ENCODE results near the gene SLC25A5. TPM values are rescaled to one million over a fixed set of nuclear protein-coding genes. Genes with fewer than 3 reads are reported as not detected.
"Not testable (repeated sequence)": the region's sequence is repeated elsewhere in the genome, so short reads cannot be mapped to it uniquely, and the experiment has no call there.

The SLC25A5 gene
- total RNA-seq, 1 donor from 2014 or later: 118 TPM

DNA sequence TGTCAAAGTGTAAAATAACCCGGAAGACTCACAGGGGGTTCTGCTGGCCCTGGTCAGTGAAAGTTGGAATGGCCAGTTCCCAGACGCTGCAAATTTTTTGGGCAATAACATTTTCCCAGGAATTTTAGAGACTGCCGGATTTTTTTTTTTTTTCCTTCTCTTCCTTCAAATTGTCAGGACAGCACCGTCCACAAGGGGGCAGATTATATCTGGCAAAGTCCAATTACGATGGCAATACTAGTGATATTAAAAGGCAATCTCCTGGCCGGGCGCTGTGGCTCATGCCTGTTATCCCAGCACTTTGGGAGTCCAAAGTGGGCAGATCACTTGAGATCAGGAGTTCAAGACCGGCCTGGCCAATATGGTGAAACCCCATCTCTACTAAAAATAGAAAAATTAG, 20.5 kb downstream of the SLC25A5 start:
- Histone ChIP-seq H3K36me3 (ENCODE audit: control insufficient read depth in 3 of 3, insufficient read depth in 3 of 3, low read length in 3 of 3) (no peaks in the 10 kb centered on the region), H3K27ac (ENCODE audit: low read depth, low read length) (no peak overlapping the region), H3K9me3 (ENCODE audit: control insufficient read depth in 3 of 3, low read length in 3 of 3) (no peaks in the 10 kb centered on the region), H3K27me3 (ENCODE audit: control insufficient read depth in 3 of 3, insufficient read depth in 3 of 3, low read length in 3 of 3) (no peaks in the 10 kb centered on the region), H3K4me3 (ENCODE audit: low read length in 3 of 3) (no peak overlapping the region), H3K4me1 (ENCODE audit: control insufficient read depth in 3 of 3, insufficient read depth in 3 of 3, low read length in 3 of 3) (no peaks in the 10 kb centered on the region), H3K9ac (ENCODE audit: low read depth in 1 of 3, low read length in 3 of 3) (no peak overlapping the region)

DNA sequence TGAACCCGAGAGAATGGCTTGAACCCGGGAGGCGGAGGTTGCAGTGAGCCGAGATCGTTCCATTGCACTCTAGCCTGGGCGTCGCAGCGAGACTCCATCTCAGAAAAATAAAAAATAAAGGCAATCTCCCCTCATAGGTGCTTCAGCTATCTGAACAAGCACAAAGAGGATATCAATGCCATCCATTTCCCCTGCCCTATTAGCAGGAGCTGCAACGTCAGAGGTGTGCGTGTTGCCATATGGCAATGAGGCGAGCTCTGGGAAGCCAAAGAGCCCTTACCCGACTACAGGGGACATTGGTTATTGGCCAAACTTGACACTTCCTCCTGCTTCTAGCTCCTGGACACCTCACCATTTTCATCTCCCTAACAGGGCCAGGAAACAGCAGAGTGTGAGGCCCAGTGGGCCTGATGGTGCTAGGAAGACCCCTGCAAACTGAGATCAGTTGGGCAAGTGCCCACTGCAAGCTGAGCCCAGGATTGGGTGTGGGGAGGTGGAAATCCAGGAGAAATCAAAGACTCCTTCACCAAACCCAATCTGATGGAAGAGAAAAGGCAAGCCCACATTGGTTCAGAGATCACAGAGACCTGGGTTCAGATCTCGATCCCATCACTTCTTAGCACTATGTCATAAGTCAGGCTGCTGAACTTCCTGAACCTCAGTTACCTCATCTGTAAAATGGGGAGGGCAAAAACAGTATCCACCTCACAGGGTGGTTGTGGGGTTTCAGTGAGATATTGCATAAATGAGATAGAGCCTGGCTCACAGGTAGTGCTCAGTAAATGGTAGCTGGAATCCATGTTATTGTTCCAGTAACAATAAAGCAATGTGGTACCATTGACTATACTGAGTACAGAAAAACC, 21.2 kb downstream of the SLC25A5 start:
- Histone ChIP-seq H3K4me1 (ENCODE audit: control insufficient read depth in 3 of 3, insufficient read depth in 3 of 3, low read length in 3 of 3) (no peaks in the 10 kb centered on the region), H3K9ac (ENCODE audit: low read depth in 1 of 3, low read length in 3 of 3) (no peak overlapping the region), H3K36me3 (ENCODE audit: control insufficient read depth in 3 of 3, insufficient read depth in 3 of 3, low read length in 3 of 3) (no peaks in the 10 kb centered on the region), H3K27me3 (ENCODE audit: control insufficient read depth in 3 of 3, insufficient read depth in 3 of 3, low read length in 3 of 3) (no peaks in the 10 kb centered on the region), H3K4me3 (ENCODE audit: low read length in 3 of 3) (no peak overlapping the region), H3K9me3 (ENCODE audit: control insufficient read depth in 3 of 3, low read length in 3 of 3) (no peaks in the 10 kb centered on the region), H3K27ac (ENCODE audit: low read depth, low read length) (no peak overlapping the region)

DNA sequence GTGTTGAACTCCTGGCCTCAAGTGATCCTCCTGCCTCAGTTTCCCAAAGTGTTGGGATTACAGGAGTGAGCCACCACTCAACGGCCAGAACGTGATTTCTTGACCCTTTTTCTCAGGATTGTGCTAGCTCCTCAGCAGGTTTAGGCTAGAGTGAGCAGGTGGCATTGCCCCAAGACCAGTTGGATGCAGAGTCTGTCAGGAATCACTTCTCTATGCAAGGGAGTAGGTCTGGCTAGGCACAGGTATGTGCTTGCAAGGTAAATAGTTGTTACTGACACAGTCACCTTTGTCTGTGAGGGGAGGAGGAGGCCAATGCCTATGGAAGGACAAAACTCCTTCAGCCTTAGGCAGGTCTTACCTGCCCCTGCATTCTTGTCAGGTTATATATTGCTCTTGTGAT, 24.2 kb downstream of the SLC25A5 start:
- Histone ChIP-seq H3K9me3 (ENCODE audit: control insufficient read depth in 3 of 3, low read length in 3 of 3) (no peaks in the 10 kb centered on the region), H3K27me3 (ENCODE audit: control insufficient read depth in 3 of 3, insufficient read depth in 3 of 3, low read length in 3 of 3) (no peaks in the 10 kb centered on the region), H3K9ac (ENCODE audit: low read depth in 1 of 3, low read length in 3 of 3) (no peak overlapping the region), H3K27ac (ENCODE audit: low read depth, low read length) (no peak overlapping the region), H3K4me3 (ENCODE audit: low read length in 3 of 3) (no peak overlapping the region), H3K36me3 (ENCODE audit: control insufficient read depth in 3 of 3, insufficient read depth in 3 of 3, low read length in 3 of 3) (no peaks in the 10 kb centered on the region), H3K4me1 (ENCODE audit: control insufficient read depth in 3 of 3, insufficient read depth in 3 of 3, low read length in 3 of 3) (no peaks in the 10 kb centered on the region)

DNA sequence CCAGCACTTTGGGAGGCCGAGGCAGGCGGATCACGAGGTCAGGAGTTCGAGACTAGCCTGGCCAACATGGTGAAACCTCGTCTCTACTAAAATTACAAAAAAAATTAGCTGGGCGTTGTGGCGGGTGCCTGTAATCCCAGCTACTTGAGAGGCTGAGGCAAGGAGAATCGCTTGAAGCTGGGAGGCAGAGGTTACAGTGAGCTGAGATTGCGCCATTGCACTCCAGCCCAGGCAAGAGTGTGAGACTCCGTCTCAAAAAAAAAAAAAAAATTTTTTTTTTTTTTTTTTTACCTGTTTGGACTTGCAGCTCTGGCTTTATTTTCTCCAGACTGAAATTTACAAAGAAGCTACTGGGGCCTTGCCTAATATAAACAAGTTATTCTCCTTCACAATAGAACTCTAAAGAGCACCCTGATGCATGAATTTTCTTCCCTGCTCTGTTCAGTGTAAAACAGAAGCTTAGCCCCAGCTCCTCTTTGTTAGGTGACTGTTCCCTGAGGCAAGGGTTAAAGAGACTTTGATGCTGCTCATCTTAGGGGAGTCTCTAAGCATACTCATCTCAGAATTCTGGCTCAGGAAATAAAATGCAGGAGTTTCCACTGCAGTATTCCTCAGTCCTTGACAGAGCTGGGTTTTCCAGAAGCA, 25.7 kb downstream of the SLC25A5 start:
- H3K4me3 ChIP-seq (ENCODE audit: low read length in 3 of 3); H3K27ac ChIP-seq (ENCODE audit: low read depth, low read length); H3K9ac ChIP-seq (ENCODE audit: low read depth in 1 of 3, low read length in 3 of 3); H3K36me3 ChIP-seq (ENCODE audit: control insufficient read depth in 3 of 3, insufficient read depth in 3 of 3, low read length in 3 of 3); H3K4me1 ChIP-seq (ENCODE audit: control insufficient read depth in 3 of 3, insufficient read depth in 3 of 3, low read length in 3 of 3); H3K27me3 ChIP-seq (ENCODE audit: control insufficient read depth in 3 of 3, insufficient read depth in 3 of 3, low read length in 3 of 3); H3K9me3 ChIP-seq (ENCODE audit: control insufficient read depth in 3 of 3, low read length in 3 of 3): not testable (repeated sequence)

DNA sequence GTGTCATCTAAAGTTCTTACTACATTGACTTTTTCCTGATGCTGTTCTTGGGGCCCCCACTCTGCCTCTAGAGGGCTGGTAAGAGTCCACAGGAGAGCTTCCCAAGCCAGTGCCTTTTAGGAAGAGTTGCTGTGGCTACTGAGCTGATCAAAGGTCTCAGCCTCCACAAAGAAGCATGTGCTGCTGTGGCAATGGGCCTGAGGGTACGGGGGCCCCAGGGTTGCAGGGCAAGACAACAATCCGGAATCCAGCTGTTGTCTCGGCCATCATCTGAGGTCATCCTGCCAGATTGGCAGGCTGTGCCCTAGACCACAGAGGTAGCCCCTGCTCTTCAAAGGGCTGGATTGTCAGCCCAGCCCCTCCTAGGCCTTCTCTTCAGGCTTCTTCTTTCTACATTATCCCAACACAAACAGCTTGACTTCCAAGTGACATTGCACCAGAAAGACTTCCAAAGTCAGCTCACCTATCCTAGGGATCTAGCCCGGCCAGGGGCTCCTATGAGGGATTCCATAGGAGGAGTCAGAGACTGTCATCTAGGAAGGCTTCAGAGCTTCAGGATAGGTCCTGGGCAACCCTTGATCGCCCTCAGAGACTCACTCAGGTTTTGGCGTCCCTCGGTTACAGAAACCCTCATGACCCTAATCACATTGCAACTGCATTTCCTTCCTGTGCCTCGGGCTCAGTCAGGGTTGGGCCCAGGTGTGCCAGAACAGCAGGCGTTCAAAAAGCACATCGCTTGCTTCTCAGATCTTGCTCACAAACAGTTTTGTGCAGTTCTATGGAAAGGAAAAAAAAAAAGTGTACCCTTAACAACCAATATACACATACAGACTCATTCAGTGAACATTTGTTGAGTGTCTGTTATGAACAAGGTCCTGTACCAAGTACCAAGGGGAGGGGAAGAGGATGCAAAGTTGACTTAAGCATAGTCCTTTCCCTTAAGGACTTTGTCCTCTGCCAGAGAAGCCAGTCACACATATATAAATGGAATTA, 27.8 kb downstream of the SLC25A5 start:
- Histone ChIP-seq H3K4me1 (ENCODE audit: control insufficient read depth in 3 of 3, insufficient read depth in 3 of 3, low read length in 3 of 3) (no peaks in the 10 kb centered on the region), H3K9ac (ENCODE audit: low read depth in 1 of 3, low read length in 3 of 3) (no peak overlapping the region), H3K27me3 (ENCODE audit: control insufficient read depth in 3 of 3, insufficient read depth in 3 of 3, low read length in 3 of 3) (no peaks in the 10 kb centered on the region), H3K27ac (ENCODE audit: low read depth, low read length) (no peak overlapping the region), H3K36me3 (ENCODE audit: control insufficient read depth in 3 of 3, insufficient read depth in 3 of 3, low read length in 3 of 3) (no peaks in the 10 kb centered on the region), H3K9me3 (ENCODE audit: control insufficient read depth in 3 of 3, low read length in 3 of 3) (no peaks in the 10 kb centered on the region), H3K4me3 (ENCODE audit: low read length in 3 of 3) (no peak overlapping the region)

DNA sequence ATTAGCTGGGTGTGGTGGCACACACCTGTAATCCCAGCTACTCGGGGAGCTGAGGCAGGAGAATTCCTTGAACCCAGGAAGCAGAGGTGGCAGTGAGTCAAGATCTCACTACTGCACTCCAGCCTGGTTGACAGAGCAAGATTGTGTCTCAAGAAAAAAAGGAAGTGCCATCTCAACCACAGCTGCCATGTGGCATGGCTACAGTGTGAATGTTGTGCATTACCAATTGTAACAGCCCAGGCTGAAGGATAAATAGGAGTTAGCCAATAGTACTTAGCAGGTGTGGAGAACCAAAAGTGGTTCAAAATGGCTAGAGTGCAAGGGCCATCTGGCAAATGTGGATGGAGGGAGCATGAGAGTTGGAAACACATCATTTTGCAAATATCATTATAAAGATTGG, 28.9 kb downstream of the SLC25A5 start:
- Histone ChIP-seq H3K9ac (ENCODE audit: low read depth in 1 of 3, low read length in 3 of 3) (no peak overlapping the region), H3K27ac (ENCODE audit: low read depth, low read length) (no peak overlapping the region), H3K9me3 (ENCODE audit: control insufficient read depth in 3 of 3, low read length in 3 of 3) (no peaks in the 10 kb centered on the region), H3K36me3 (ENCODE audit: control insufficient read depth in 3 of 3, insufficient read depth in 3 of 3, low read length in 3 of 3) (no peaks in the 10 kb centered on the region), H3K4me1 (ENCODE audit: control insufficient read depth in 3 of 3, insufficient read depth in 3 of 3, low read length in 3 of 3) (no peaks in the 10 kb centered on the region), H3K27me3 (ENCODE audit: control insufficient read depth in 3 of 3, insufficient read depth in 3 of 3, low read length in 3 of 3) (no peaks in the 10 kb centered on the region), H3K4me3 (ENCODE audit: low read length in 3 of 3) (no peak overlapping the region)

DNA sequence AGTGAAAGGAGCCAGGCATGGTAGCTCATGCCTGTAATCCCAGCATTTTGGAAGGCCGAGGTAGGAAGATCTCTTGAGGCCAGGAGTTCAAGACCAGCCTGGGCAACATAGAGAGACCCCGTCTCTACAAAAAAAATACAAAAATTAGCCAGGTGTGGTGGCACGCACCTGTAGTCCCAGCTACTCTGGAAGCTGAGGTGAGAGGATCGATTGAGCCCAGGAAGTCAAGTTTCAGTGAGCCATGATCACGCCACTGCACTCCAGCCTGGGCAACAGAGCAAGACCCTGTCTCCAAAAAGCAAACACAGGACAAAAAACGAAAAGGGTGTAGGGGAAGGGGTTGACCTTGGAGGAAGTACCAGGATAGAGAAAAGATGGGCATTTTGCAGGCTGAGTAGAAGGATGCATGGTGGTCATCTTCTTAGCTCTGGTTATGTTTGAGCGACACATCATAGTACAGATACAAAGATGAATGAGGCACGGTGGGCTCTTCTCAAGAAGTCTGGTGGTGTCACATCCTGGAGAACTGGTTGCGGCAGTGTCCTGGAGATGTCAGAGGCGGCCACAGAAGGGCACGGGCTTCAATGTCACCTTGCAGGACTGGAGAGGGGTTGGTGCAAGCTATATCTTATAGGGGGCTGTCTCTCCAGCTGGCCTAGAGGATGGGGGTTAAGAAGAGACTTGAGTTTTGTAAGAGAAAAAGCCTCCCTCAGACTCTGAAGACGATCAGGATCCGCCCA, 32.0 kb downstream of the SLC25A5 start:
- Histone ChIP-seq H3K27ac (ENCODE audit: low read depth, low read length) (no peak overlapping the region), H3K9me3 (ENCODE audit: control insufficient read depth in 3 of 3, low read length in 3 of 3) (no peaks in the 10 kb centered on the region), H3K4me1 (ENCODE audit: control insufficient read depth in 3 of 3, insufficient read depth in 3 of 3, low read length in 3 of 3) (peaks cover 0 to 7% (median 0%) of the 10 kb centered on the region in 3 donors), H3K4me3 (ENCODE audit: low read length in 3 of 3) (no peak overlapping the region), H3K27me3 (ENCODE audit: control insufficient read depth in 3 of 3, insufficient read depth in 3 of 3, low read length in 3 of 3) (no peaks in the 10 kb centered on the region), H3K36me3 (ENCODE audit: control insufficient read depth in 3 of 3, insufficient read depth in 3 of 3, low read length in 3 of 3) (no peaks in the 10 kb centered on the region), H3K9ac (ENCODE audit: low read depth in 1 of 3, low read length in 3 of 3) (no peak overlapping the region)

DNA sequence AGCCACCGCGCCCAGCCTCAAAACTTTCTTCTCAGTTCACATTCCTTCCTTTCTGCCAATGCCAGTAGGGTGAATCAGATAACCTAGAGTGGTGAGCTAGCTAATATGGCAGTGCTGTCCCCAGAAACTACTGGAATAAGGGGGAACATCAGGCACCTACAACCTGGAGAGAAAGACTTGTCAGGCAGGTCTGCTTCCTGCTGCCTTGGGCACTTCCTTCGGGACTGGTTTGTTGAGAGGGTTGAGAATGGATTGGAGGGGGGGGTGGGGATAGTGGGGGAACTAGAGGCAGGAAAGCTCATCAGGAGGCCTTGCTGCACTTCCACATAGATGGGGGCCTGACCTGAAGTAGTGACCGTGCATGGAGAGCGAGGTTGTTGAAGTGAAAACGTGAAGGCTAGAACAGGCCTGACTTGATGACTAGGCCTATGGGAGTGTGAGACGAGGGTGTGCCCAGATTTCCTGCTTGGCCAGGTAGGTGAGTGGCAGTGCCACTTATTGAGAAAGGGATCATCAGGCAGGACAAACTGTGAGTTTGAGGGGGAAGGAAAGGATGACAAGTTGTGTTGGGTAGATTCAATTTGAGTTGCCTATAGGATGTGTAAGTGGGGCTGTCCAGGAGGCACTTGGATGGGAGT, 33.4 kb downstream of the SLC25A5 start:
- Histone ChIP-seq H3K4me3 (ENCODE audit: low read length in 3 of 3) (no peak overlapping the region), H3K4me1 (ENCODE audit: control insufficient read depth in 3 of 3, insufficient read depth in 3 of 3, low read length in 3 of 3) (peaks cover 0 to 7% (median 0%) of the 10 kb centered on the region in 3 donors), H3K36me3 (ENCODE audit: control insufficient read depth in 3 of 3, insufficient read depth in 3 of 3, low read length in 3 of 3) (no peaks in the 10 kb centered on the region), H3K27ac (ENCODE audit: low read depth, low read length) (no peak overlapping the region), H3K27me3 (ENCODE audit: control insufficient read depth in 3 of 3, insufficient read depth in 3 of 3, low read length in 3 of 3) (no peaks in the 10 kb centered on the region), H3K9me3 (ENCODE audit: control insufficient read depth in 3 of 3, low read length in 3 of 3) (no peaks in the 10 kb centered on the region), H3K9ac (ENCODE audit: low read depth in 1 of 3, low read length in 3 of 3) (no peak overlapping the region)

All from skeletal muscle tissue (tissue), 4 donors.